Pancreas (tissue), 10 donors: Measurements from ENCODE around the gene SLC19A1. TPM values are rescaled to one million over a fixed set of nuclear protein-coding genes. Genes with fewer than 3 reads are reported as not detected.
"Not testable (repeated sequence)": the region's sequence is repeated elsewhere in the genome, so short reads cannot be mapped to it uniquely, and the experiment has no call there.

ENCODE experiments used
- ATAC-seq, 4 donors: fragments of 200-7000 bp; cut with Tn5 transposase; one replicate each; pipeline versions ENCODE4 v1.8.0 to v1.9.1; 2020; ENCODE audit warnings: mild to moderate bottlenecking in 4 of 4, moderate library complexity in 4 of 4
- DNase-seq, 6 donors: peaks; one replicate each; pipeline ENCODE4 v3.0.0-alpha.2; 2020
- FAIRE-seq: peaks from 2 replicates; lab custom pipeline; 2012; peaks lifted over from hg19 to GRCh38; lab: Jason Lieb, UNC
- H3K27ac ChIP-seq, 4 donors: fragments of 200-600 bp; sonication (generic); 1 replicate in 3 of 4; 2 replicates in 1 of 4; pipeline versions ENCODE4 v1.5.0 to v1.8.0; 2020
- H3K27me3 ChIP-seq, 4 donors: fragments of 200-600 bp; one replicate each; pipeline ENCODE4 v1.8.0; 2021
- H3K36me3 ChIP-seq, 3 donors: fragments of 200-600 bp; sonication (generic) in 1 of 3; one replicate each; pipeline versions ENCODE4 v1.5.0 to v1.8.0; 2020 to 2021
- H3K4me1 ChIP-seq, 3 donors: fragments of 200-600 bp; one replicate each; pipeline ENCODE4 v1.8.0; 2021
- H3K4me3 ChIP-seq, 4 donors: fragments of 200-600 bp; sonication (generic) in 2 of 4; one replicate each; pipeline versions ENCODE4 v1.5.0 to v1.8.0; 2020 to 2021
- H3K9me3 ChIP-seq, 4 donors: fragments of 200-600 bp; one replicate each; pipeline ENCODE4 v1.8.0; 2021
- WGBS, 2 donors: extraction: QIAGEN DNeasy Blood & Tissue Kit; methylation state at CpG; one replicate each; pipeline ENCODE4 v1.1.7; 2013; 5-methylcytosine and 5-hydroxymethylcytosine counted together
- intact Hi-C, 3 donors: fragments of 100-400 bp; cut with DNase I; formaldehyde crosslinking; loops; one replicate each; pipeline versions ENCODE4 v1.11.1 to v1.14.2; 2022
- polyA plus RNA-seq, 2 donors: library from polyadenylated mRNA; stranded (reverse); fragments of 200-250 nt; gene quantifications; one replicate each; pipeline ENCODE4 v1.2.3, GENCODE V29; 2013
- total RNA-seq, 6 donors: library from RNA; stranded (reverse); fragmentation: NEBNext Ultra II Directional in 4 of 6; extraction: Animal tissue kit (Norgen Biotek cat#: 25700) in 4 of 6; gene quantifications; one replicate each; pipeline versions ENCODE4 v1.2.1 to v1.2.4, GENCODE V29; 2021 to 2023
- TF ChIP-seq, protein P1 (sequence below), 4 donors: fragments of 200-600 bp; sonication (generic) in 3 of 4; IDR thresholded peaks; one replicate each; pipeline versions ENCODE4 v1.5.0 to v1.8.0; 2021; ENCODE audit warnings: antibody characterized with exemption in 4 of 4
- donor health status: healthy with polysubstance abuse.
- donor health status: DM: no; HTN: no; CAD: no; lungs with moderate emphysema.
- donor health status: DM: no; HTN: no; CAD: no.
- donor health status: control.
- donor health status: control.
- donor health status: Bipolar disorder and iron deficiency.
- donor health status: DM: yes; HTN: yes; CAD: no.
- donor health status: DM: no; HTN: no; CAD: no.
- donor health status: DM: no; HTN: no; CAD: no.
- donor health status: DM: yes; HTN: yes; CAD: no.

Gene SLC19A1
- total and polyA plus RNA-seq, 8 donors = 4.4 to 11.2 (median 5.4) TPM

DNA sequence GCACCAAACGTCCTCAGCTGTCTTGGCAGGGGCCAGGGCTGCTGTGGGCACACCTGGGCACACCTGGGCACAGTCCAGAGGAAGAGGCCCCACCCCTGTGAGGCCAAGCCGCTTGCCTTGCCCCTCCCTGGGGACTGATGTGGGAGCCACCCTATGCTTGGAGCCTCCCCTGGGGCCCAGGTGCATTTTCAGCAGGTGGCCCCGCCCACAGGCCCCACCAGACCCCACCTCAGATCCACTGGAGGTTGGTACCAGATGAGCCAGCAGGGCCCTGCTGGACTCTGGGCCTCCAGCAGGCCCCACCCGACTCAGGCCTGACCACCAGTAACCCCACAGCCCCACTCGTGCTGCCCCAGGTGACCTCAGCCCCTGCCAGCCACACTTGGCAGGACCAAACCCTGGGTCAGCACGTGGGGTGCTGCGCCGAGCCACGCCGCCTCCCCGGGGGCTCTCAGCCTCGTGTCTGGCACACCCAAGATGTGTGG lies 8.8 kb downstream of the SLC19A1 start:
- H3K27ac ChIP-seq = no peak overlapping the region
- DNase-seq (peak in 3 of 6 donors; percentile 18 to 55 (median 25)), FAIRE-seq (no peak), ATAC-seq (peak in 1 of 4 donors; percentile 6)
- no peaks in the 10 kb centered on the region for H3K27me3 ChIP-seq
- intact Hi-C loops = no loop called here
- H3K4me1 ChIP-seq = no peaks in the 10 kb centered on the region
- TF ChIP-seq, protein P1, sequence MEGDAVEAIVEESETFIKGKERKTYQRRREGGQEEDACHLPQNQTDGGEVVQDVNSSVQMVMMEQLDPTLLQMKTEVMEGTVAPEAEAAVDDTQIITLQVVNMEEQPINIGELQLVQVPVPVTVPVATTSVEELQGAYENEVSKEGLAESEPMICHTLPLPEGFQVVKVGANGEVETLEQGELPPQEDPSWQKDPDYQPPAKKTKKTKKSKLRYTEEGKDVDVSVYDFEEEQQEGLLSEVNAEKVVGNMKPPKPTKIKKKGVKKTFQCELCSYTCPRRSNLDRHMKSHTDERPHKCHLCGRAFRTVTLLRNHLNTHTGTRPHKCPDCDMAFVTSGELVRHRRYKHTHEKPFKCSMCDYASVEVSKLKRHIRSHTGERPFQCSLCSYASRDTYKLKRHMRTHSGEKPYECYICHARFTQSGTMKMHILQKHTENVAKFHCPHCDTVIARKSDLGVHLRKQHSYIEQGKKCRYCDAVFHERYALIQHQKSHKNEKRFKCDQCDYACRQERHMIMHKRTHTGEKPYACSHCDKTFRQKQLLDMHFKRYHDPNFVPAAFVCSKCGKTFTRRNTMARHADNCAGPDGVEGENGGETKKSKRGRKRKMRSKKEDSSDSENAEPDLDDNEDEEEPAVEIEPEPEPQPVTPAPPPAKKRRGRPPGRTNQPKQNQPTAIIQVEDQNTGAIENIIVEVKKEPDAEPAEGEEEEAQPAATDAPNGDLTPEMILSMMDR (IDR thresholded peaks at IDR 0.05) = no peak
- 79 to 85% methylated on average over 12 of the region's 12 CpGs for WGBS, 2 donors
- peaks cover 0 to 4% (median 0%) of the 10 kb centered on the region in 3 donors for H3K36me3 ChIP-seq
- H3K9me3 ChIP-seq = no peaks in the 10 kb centered on the region
- H3K4me3 ChIP-seq = no peak overlapping the region

DNA sequence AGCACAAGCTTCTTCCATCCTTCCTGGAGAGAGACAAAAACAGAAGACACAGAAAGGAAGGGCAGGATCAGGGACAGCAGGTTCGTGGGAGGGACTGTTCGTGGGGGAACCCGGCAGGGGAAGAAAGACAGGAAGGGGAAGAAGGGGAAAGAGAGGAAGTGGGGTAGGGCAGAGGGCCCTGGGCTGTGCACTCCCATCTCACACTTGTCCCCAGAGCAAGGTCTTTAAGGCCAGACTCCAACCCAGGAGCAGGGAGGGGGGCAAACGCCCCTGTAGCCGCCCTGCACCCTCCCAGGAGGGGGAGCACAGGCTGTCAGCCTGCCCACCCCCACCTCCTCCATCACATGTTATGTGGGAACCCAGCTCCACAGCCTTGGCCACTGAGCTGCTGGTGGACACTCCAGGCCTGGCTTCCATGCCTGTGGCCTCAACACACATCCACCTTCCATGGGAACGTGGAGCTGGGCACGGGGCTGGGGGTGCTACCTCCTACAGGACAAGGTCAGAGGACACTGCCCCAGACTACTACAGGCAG lies 9.3 kb downstream of the SLC19A1 start:
- peak in 1 of 4 donors; percentile 32 for ATAC-seq
- peaks cover 0 to 4% (median 0%) of the 10 kb centered on the region in 3 donors for H3K36me3 ChIP-seq
- 72 to 80% methylated on average over 5 to 7 of the region's 7 CpGs for WGBS, 2 donors
- no peak overlapping the region for H3K4me3 ChIP-seq
- no peak overlapping the region for H3K27ac ChIP-seq
- peak in 2 of 6 donors; percentile 6 to 27 for DNase-seq
- intact Hi-C loops = no loop called here
- no peaks in the 10 kb centered on the region for H3K9me3 ChIP-seq
- no peaks in the 10 kb centered on the region for H3K4me1 ChIP-seq
- TF ChIP-seq, protein P1 (IDR thresholded peaks at IDR 0.05) = no peak
- H3K27me3 ChIP-seq = no peaks in the 10 kb centered on the region
- FAIRE-seq = no peak

- intact Hi-C loops = no loop called here
- peak in 4 of 6 donors; percentile 13 to 63 (median 38) for DNase-seq
Measured at GRCh38 chr21:45531393-45532215, 10.6 kb downstream of the SLC19A1 start.

DNA sequence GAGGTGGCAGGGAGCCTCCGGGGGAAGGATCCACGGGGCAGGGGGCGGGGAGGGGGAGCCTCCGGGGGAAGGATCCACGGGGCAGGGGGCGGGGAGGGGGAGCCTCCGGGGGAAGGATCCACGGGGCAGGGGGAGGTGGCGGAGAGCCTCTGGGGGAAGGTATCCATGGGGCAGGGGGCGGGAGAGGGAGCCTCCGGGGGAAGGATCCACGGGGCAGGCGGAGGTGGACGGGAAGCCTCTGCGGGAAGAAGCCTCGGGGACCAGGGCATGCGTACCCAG lies 11.2 kb downstream of the SLC19A1 start:
- ATAC-seq, H3K27me3 ChIP-seq, DNase-seq, H3K27ac ChIP-seq, intact Hi-C loops, H3K36me3 ChIP-seq, H3K4me3 ChIP-seq, FAIRE-seq, H3K4me1 ChIP-seq, H3K9me3 ChIP-seq: not testable (repeated sequence)
- 96% methylated on average over 17 of the region's 17 CpGs for WGBS, 2 donors

More at GRCh38 chr21:45531393-45532215, 10.6 kb downstream of the SLC19A1 start:
- ATAC-seq (no peak), FAIRE-seq (no peak)
- no peaks in the 10 kb centered on the region for H3K4me1 ChIP-seq
- H3K27me3 ChIP-seq = no peaks in the 10 kb centered on the region
- 97% methylated on average over 66 to 76 of the region's 76 CpGs for WGBS, 2 donors
- peaks cover 0 to 4% (median 0%) of the 10 kb centered on the region in 3 donors for H3K36me3 ChIP-seq
- no peak overlapping the region for H3K4me3 ChIP-seq
- TF ChIP-seq, protein P1 (IDR thresholded peaks at IDR 0.05) = no peak
- H3K9me3 ChIP-seq = no peaks in the 10 kb centered on the region
- no peak overlapping the region for H3K27ac ChIP-seq

- Histone ChIP-seq H3K9me3 (no peaks in the 10 kb centered on the region), H3K4me1 (peaks cover 0 to under 1% (median under 1%) of the 10 kb centered on the region in 3 donors), H3K27ac (no peak overlapping the region), H3K27me3 (no peaks in the 10 kb centered on the region), H3K4me3 (no peak overlapping the region), H3K36me3 (peaks cover 0 to 4% (median 0%) of the 10 kb centered on the region in 3 donors)
- FAIRE-seq (no peak), ATAC-seq (no peak), DNase-seq (peak in 4 of 6 donors; percentile 11 to 68 (median 34))
- TF ChIP-seq, protein P1 (IDR thresholded peaks at IDR 0.05) = no peak
- intact Hi-C loops = no loop called here
- WGBS, 2 donors = 97% methylated on average over 50 of the region's 50 CpGs
Measured at GRCh38 chr21:45530423-45531113, 11.7 kb downstream of the SLC19A1 start.
